HFF-Myc (cell line): Measurements from ENCODE around the gene ADAP1.

ENCODE experiments used
- DNase-seq: peaks from one replicate; pipeline ENCODE4 v3.0.0-alpha.2; 2011; ENCODE audit warnings: low read depth; ENCODE audit errors: extremely low read depth
- H3K4me3 ChIP-seq: replicated peaks from 2 replicates; pipeline ENCODE4 v1.5.1; 2011; ENCODE audit warnings: low read depth, mild to moderate bottlenecking, control low read depth, low read length
- TF ChIP-seq, protein P1 (sequence below): IDR thresholded peaks from 2 replicates; pipeline ENCODE4 v1.5.1; 2012; ENCODE audit warnings: mild to moderate bottlenecking, low read depth, low read length, control low read depth; ENCODE audit errors: missing control alignments

Gene ADAP1

DNA sequence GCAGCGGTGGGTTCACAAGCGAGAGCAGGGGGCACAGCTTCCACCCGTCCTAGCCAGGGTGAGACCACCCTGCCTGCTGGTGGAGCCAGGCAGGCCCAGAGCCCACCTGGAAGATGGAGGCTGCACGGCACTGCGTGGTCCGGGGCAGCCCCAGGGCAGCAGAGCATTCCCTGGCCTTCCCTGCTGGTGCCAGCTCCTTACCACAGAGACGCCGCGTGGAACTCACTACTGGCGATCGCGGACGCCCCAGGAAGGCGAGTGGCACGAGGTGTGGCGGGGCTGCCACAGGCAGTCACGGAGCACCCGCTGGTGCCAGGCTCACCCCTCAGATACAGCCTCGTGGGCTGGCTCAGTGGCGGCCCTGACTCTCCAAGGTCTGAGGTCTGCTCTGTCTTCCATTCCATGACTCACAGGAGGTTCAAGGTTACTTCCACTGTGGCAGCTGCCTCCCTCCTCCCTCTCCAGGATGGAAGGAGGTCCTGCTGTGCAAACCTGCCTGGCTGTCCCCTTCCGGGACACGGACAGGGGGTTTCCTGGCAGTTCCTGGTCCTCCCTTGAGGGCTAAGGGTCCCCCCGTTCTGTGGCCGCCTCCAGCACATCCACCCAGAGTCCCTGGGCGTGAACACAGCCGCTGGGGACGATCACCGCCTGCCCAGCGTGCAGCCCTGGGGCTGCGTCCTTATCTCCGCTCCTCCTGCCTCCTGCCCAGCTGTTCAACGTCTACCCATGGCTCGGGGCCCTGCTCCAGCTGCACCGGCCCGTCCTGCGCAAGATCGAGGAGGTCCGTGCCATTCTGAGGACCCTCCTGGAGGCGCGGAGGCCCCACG is 31.6 kb upstream of the ADAP1 start:
- no peak for DNase-seq
- TF ChIP-seq, protein P1, sequence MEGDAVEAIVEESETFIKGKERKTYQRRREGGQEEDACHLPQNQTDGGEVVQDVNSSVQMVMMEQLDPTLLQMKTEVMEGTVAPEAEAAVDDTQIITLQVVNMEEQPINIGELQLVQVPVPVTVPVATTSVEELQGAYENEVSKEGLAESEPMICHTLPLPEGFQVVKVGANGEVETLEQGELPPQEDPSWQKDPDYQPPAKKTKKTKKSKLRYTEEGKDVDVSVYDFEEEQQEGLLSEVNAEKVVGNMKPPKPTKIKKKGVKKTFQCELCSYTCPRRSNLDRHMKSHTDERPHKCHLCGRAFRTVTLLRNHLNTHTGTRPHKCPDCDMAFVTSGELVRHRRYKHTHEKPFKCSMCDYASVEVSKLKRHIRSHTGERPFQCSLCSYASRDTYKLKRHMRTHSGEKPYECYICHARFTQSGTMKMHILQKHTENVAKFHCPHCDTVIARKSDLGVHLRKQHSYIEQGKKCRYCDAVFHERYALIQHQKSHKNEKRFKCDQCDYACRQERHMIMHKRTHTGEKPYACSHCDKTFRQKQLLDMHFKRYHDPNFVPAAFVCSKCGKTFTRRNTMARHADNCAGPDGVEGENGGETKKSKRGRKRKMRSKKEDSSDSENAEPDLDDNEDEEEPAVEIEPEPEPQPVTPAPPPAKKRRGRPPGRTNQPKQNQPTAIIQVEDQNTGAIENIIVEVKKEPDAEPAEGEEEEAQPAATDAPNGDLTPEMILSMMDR: no peak
- no peak overlapping the region for H3K4me3 ChIP-seq

DNA sequence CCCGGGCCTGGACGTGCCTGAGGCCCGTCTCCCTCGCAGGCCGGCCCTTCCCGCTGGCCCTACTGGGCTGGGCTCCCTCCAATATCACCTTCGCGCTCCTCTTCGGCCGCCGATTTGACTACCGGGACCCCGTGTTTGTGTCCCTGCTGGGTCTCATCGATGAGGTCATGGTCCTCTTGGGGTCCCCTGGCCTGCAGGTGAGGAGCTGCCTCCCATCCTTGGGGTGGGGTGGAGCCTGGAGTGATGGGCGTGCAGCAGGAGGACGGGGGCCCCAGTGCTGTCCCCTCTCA is 30.6 kb upstream of the ADAP1 start:
- TF ChIP-seq, protein P1: no peak
- DNase-seq: no peak
- H3K4me3 ChIP-seq: no peak overlapping the region

DNA sequence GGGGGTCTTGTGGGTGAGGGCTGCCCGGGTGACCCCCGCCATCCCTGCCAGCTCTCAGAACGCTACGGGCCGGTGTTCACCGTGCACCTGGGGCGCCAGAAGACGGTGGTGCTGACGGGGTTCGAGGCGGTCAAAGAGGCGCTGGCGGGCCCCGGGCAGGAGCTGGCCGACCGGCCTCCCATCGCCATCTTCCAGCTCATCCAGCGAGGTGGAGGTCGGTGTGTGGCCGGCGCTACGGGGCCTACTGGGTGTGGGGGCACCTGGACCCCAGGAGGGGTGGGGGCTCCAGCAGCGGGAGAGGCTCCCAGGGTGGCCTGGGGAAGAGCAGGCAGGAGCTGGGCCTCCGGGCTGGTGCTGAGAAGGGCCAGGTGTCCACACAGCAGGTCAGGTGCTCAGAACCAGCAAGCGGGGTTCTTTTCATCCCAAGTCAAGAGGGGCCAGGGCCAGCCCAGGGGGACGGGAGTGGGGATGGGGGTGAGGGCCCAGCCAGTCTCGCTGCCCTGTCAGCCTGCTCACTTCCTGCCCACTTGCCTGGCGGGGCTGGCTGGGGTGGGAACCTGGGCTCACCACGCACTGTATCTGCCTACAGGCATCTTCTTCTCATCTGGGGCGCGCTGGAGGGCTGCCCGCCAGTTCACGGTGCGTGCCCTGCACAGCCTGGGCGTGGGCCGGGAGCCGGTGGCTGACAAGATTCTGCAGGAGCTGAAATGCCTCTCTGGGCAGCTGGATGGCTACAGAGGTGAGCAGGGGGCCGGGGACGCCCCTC is 30.1 kb upstream of the ADAP1 start:
- no peak for DNase-seq
- TF ChIP-seq, protein P1: no peak
- H3K4me3 ChIP-seq: no peak overlapping the region

DNA sequence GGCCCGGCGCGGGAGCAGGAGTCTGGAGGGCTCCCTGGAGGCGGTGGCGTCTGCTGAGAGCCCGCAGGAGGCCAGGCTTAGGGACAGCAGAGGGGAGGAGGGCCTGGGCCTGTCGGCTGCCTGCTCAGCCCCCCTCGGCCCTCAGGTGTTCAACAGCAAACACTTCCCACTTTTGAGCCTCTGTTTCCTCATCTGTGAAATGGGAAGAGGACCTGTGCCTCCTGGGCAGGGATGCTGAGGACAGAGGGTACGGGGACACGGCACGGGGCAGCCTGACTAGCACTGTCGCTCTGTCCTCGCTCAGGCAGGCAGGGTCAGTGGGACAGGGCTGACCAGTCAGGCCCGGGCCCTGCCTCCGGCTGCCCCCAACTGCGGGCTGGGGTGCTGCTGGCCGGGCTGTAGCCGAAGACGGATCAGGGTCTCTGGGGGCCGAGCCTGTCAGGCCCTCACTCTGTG is 29.2 kb upstream of the ADAP1 start:
- TF ChIP-seq, protein P1: no peak
- DNase-seq: no peak
- no peak overlapping the region for H3K4me3 ChIP-seq

DNA sequence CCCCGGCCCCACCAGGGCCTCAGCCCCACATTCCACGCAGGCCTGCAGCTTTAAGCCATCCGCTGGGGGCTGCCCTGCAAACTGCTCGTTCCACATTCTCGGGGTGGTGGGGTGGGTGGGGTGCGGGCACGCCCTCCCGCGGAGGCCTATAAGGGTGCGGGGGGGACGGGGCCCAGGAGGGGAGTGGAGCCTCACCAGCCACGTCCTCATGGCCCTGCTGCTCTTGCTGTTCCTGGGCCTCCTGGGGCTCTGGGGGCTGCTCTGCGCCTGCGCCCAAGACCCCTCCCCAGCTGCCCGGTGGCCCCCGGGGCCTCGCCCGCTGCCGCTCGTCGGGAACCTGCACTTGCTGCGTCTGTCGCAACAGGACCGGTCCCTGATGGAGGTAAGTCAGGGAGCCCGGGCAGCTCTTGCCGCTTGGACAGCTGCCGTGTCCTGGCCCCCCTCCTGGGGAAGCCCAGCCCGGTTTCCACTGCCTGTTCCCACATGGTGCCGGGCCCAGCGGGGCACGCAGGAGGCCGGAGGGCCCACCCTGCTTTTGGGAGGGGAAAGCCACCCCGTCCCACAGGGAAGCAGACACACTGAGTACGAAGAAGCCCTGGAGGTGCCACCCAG is 28.6 kb upstream of the ADAP1 start, which contains the start of gene CYP2W1:
TSS of gene CYP2W1 (plus strand) at position 178 of the 612 bp plus-strand sequence. CDS start at position 209, 31 bp downstream.
- no peak for DNase-seq
- TF ChIP-seq, protein P1: no peak
- H3K4me3 ChIP-seq: no peak within 1 kb of the TSS

DNA sequence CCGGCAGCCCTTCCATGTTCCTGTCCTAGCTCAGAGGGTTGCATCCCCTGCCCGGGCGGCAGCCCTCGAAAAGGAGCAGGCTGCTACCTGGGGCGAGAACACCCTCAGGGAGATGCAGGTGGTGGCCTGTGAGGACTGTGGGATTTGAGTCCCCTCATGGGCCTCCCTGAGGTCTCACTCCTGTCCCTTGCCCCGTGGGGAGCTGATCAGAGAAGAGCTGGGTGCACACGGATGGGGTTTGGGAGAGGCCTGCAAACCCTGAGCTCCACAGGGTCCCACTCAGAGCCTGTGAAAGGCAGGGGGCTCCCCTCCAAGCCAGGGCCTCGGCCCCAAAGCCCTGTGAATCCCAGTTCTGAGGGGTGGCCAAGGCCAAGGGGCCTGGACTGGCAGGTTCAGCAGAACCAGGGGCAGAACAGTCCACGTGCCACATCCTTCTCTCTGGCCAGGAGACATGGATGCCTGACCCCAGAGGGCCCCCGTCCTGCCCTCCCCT is 28.1 kb upstream of the ADAP1 start:
- no peak for DNase-seq
- TF ChIP-seq, protein P1: no peak
- no peak overlapping the region for H3K4me3 ChIP-seq
